Measurements from ENCODE around the gene CHMP2A.
"Not testable (repeated sequence)": the region's sequence is repeated elsewhere in the genome, so short reads cannot be mapped to it uniquely, and the experiment has no call there.

CHMP2A gene

GRCh38 chr19:58510084-58510862 lies 44.6 kb downstream of the CHMP2A start:
- Histone ChIP-seq H4K20me1 (ENCODE audit: control insufficient read depth, insufficient read depth, low read depth, low read length) (no peaks in the 10 kb centered on the region), H3F3A (ENCODE audit: control insufficient read depth, insufficient read depth) (0 out of 2 replicates have a peak, but pooled peaks cover under 1% of the 10 kb centered on the region), H3K27ac (ENCODE audit: low read depth, low read length) (no peak overlapping the region), H3K9me3 (ENCODE audit: control insufficient read depth, insufficient read depth, low read length) (no peaks in the 10 kb centered on the region), H3K36me3 (ENCODE audit: control insufficient read depth, low read length) (peaks cover 5% of the 10 kb centered on the region), H3K4me2 (ENCODE audit: low read length) (no peak overlapping the region), H3K79me2 (ENCODE audit: control insufficient read depth, low read length) (peaks cover 14% of the 10 kb centered on the region), H3K27me3 (ENCODE audit: control insufficient read depth, low read length) (no peaks in the 10 kb centered on the region), H3K4me1 (ENCODE audit: control insufficient read depth, low read length) (peaks cover 16% of the 10 kb centered on the region), H3K4me3 (ENCODE audit: low read length) (no peak overlapping the region), H3K9me2 (replicated peaks; ENCODE audit: control insufficient read depth, low read length) (no peaks in the 10 kb centered on the region)
- TF ChIP-seq, protein P1, sequence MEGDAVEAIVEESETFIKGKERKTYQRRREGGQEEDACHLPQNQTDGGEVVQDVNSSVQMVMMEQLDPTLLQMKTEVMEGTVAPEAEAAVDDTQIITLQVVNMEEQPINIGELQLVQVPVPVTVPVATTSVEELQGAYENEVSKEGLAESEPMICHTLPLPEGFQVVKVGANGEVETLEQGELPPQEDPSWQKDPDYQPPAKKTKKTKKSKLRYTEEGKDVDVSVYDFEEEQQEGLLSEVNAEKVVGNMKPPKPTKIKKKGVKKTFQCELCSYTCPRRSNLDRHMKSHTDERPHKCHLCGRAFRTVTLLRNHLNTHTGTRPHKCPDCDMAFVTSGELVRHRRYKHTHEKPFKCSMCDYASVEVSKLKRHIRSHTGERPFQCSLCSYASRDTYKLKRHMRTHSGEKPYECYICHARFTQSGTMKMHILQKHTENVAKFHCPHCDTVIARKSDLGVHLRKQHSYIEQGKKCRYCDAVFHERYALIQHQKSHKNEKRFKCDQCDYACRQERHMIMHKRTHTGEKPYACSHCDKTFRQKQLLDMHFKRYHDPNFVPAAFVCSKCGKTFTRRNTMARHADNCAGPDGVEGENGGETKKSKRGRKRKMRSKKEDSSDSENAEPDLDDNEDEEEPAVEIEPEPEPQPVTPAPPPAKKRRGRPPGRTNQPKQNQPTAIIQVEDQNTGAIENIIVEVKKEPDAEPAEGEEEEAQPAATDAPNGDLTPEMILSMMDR (IDR thresholded peaks at IDR 0.05; ENCODE audit: low read depth, low read length, poor library complexity, severe bottlenecking), result no peak
- TF ChIP-seq EZH2phosphoT487 (IDR thresholded peaks at IDR 0.05; ENCODE audit: borderline replicate concordance, low read length), result no peak

- no peak overlapping the region for H3K27ac ChIP-seq (ENCODE audit: low read depth, low read length)
- TF ChIP-seq EZH2phosphoT487 (IDR thresholded peaks at IDR 0.05; ENCODE audit: borderline replicate concordance, low read length), result no peak
- TF ChIP-seq, protein P1 (IDR thresholded peaks at IDR 0.05; ENCODE audit: low read depth, low read length, poor library complexity, severe bottlenecking), result no peak
- H3K9me3 ChIP-seq (ENCODE audit: control insufficient read depth, insufficient read depth, low read length), result no peaks in the 10 kb centered on the region
- H3K4me1 ChIP-seq (ENCODE audit: control insufficient read depth, low read length), result peaks cover 11% of the 10 kb centered on the region
- no peaks in the 10 kb centered on the region for H3F3A ChIP-seq (ENCODE audit: control insufficient read depth, insufficient read depth)
- no peak overlapping the region for H3K4me2 ChIP-seq (ENCODE audit: low read length)
- no peaks in the 10 kb centered on the region for H3K27me3 ChIP-seq (ENCODE audit: control insufficient read depth, low read length)
- H4K20me1 ChIP-seq (ENCODE audit: control insufficient read depth, insufficient read depth, low read depth, low read length), result no peaks in the 10 kb centered on the region
- H3K9me2 ChIP-seq (replicated peaks; ENCODE audit: control insufficient read depth, low read length), result no peaks in the 10 kb centered on the region
- H3K4me3 ChIP-seq (ENCODE audit: low read length), result no peak overlapping the region
- H3K36me3 ChIP-seq (ENCODE audit: control insufficient read depth, low read length), result peaks cover 4% of the 10 kb centered on the region
- H3K79me2 ChIP-seq (ENCODE audit: control insufficient read depth, low read length), result peaks cover 8% of the 10 kb centered on the region
These were observed 45.2 kb downstream of the CHMP2A start for GRCh38 chr19:58509731-58510083.

GRCh38 chr19:58507602-58508223 lies 47.2 kb downstream of the CHMP2A start:
- not testable (repeated sequence) for H3K4me3 ChIP-seq (ENCODE audit: low read length); H3K27me3 ChIP-seq (ENCODE audit: control insufficient read depth, low read length); H3K4me2 ChIP-seq (ENCODE audit: low read length); H4K20me1 ChIP-seq (ENCODE audit: control insufficient read depth, insufficient read depth, low read depth, low read length); H3K36me3 ChIP-seq (ENCODE audit: control insufficient read depth, low read length); H3K9me2 ChIP-seq (replicated peaks; ENCODE audit: control insufficient read depth, low read length); H3K27ac ChIP-seq (ENCODE audit: low read depth, low read length); H3F3A ChIP-seq (ENCODE audit: control insufficient read depth, insufficient read depth); H3K4me1 ChIP-seq (ENCODE audit: control insufficient read depth, low read length); H3K79me2 ChIP-seq (ENCODE audit: control insufficient read depth, low read length); H3K9me3 ChIP-seq (ENCODE audit: control insufficient read depth, insufficient read depth, low read length)

Data from DOHH2 (cell line).